Stimulated activated CD8-positive, alpha-beta memory T cell treated with anti-CD3 and anti-CD28 coated beads, Interleukin-7, amount 100 ng/mL, for 48 hours (primary cell): ENCODE results near the gene TSTD1.
"Not testable (repeated sequence)": the region's sequence is repeated elsewhere in the genome, so short reads cannot be mapped to it uniquely, and the experiment has no call there.

Source experiments
- DNase-seq, 2 donors: peaks; one replicate each; pipeline ENCODE4 v3.0.0-alpha.2; 2020; ENCODE audit warnings: low read depth in 1 of 2; ENCODE audit errors: extremely low read depth in 1 of 2

The TSTD1 gene

GRCh38 chr1:161012420-161012819 lies 26.3 kb downstream of the TSTD1 start:
- DNase-seq, result no peak

GRCh38 chr1:161009602-161010211 lies 29.1 kb downstream of the TSTD1 start:
- DNase-seq, result no peak

DNA sequence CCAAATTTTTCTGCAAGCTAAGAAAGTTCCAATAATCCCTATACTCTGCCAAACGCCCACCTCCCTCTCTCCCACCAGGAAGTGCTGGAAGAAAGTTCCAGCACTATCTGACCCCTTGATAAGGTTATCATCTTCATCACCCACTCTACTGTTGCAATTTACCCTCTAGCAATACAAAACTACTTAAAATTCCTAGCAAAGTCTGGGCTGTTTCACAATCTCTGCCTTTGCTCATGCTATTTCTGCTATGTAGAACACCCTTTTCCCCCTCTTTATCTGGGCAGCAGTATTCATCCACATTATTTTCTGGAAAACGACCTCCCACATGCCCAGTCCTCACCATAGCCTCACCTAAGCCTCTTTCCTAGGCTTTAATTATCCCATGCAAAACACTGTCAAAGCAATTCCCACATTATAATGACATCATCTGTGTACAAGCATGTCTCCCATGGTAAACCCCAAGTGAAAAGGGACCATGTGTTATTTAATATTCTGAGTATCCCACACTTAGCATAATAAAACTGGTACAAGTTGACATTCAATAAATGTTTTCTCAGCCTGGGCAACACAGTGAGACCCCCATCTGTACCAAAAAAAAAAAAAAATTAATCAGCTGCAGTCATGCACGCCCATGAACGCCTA lies 29.8 kb downstream of the TSTD1 start:
- no peak for DNase-seq

- no peak for DNase-seq
These were observed 31.4 kb downstream of the TSTD1 start for GRCh38 chr1:161007369-161007768.

GRCh38 chr1:161006563-161006962 lies 32.2 kb downstream of the TSTD1 start:
- no peak for DNase-seq

GRCh38 chr1:161001525-161001924 lies 37.2 kb downstream of the TSTD1 start:
- DNase-seq, result no peak

DNA sequence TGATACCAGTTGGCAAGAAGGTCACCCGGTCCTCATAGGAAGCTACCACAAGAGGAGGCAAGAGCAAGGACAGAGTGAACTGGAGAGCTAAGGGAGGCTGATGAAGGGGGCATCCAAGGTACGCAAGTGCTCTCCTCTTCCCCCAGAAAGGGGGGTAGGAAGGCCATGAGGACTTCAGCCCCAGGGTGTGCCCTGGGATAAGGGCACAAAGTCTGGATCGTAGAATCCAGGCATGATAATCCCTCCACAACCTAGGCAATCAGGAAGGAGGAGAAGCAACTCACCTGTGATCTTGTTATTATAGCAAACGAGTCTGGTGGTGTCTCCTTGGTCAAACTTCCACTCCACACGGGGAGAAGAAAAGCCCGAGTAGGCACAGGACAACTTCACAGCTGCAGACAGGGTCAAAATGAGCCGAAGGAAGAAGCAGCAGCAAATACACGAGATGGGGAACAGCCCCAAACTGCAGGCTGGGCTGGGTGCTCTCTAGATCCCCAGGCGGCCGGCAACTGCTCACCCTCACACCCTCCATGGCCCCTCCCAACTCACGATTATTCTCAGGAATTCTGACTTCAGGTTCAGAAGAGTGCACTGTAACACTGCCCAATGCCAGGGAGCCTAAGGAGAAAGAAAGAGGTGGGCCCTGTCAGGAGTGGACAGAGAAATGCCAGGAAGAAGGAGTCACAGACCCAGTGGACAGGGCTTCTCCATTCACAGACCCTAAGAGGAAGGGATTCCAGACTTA lies 37.9 kb downstream of the TSTD1 start:
- no peak for DNase-seq

DNA sequence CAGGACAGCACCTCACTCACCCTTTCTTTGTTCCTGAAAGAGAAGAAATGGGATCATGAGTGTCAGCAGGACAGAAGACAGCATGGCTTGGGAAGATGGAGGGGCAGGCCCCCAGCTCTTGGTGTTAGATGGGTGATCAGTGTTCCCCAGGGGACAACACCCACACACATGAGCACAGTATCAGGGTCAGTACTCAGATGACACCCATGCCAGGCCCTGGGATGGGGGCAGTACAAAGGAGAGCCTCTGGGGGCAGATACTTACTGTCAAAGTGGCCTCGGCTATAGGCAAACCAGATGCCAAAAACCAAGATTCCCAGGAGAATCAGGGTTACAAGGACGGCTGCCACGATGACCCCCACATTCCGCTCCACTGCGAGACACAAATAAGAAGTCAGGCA lies 39.4 kb downstream of the TSTD1 start:
- DNase-seq, result no peak

DNA sequence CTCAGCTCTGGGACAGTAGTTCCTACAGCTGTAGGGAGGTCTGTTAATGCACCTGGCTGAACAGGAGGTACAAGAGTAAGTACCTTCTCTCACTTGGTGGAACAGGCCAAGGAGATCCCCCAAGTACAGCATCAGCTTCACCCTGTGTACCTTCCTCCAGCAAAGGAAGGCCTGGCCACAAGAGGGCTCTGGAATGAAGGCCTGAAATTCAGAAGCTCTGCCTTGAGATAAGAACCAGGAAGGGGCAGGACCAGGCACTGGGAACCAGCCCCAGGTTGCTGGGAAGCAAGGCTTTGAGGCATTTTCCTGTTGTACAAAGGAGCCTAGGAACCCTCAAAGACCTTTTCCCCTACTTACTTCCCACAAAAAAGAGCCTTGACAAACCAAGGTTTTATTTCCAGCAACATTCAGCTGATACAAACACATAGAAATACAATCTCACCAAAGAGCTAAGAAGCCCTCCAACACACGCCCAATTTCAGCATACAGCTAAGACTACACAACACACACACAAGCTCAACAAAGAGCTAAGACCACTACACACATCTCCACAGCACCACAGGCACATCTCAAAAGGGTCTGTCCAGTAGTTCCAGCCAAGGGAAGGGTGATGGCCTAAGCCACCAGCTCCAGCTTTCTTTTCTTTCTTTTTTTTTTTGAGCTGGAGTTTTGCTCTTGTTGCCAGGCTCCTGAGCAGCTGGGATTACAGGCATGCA lies 41.3 kb downstream of the TSTD1 start:
- DNase-seq, result no peak

DNA sequence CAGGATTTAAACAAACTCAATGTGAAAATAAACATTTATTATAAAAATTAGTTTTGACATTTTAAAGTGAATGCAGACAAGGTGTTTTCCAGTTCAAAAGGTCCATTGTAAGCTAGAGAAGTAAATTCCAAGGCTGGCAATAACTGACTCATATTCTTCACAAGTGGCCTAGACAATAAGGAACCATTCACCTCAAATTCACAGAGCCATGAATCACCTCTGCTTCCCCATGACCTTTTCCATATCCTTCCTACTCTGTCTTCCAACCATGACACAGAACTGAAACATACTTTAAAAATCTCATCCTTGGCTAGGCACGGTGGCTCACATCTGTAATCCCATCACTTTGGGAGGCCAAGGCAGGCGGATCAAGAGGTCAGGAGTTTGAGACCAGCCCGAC lies 42.6 kb downstream of the TSTD1 start:
- no peak for DNase-seq

- no peak for DNase-seq
These were observed 45.1 kb downstream of the TSTD1 start for GRCh38 chr1:160993544-160994193.

DNA sequence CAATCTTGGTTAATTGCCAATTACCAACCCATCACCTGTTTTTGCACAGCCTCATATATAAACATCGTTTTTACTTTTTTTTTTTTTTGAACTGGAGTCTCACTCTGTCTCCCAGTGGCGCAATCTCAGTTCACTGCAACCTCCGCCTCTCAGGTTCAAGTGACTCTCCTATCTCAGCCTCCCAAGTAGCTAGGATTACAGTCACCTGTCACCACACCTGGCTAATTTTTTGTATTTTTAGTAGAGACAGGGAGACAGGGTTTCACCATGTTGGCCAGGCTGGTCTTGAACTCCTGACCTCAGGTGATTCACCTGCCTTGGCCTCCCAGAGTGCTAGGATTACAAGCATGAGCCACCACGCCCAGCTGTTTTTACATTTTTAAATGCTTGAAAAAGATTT lies 46.7 kb downstream of the TSTD1 start:
- not testable (repeated sequence) for DNase-seq
